HFFc6 (cell line): ENCODE results near the gene CHRNB1. TPM values are rescaled to one million over a fixed set of nuclear protein-coding genes. Genes with fewer than 3 reads are reported as not detected.

Source experiments
- DNase-seq: peaks from one replicate; pipeline ENCODE4 v3.0.0-alpha.2; 2018
- H3K27ac Mint-ChIP-seq: 2 replicates; pipeline ENCODE4 v1.8.0; 2020; ENCODE audit warnings: mild to moderate bottlenecking, mixed read lengths
- H3K27me3 Mint-ChIP-seq: 2 replicates; pipeline ENCODE4 v1.8.0; 2021; ENCODE audit warnings: mild to moderate bottlenecking, moderate library complexity, mixed read lengths; ENCODE audit not compliant: insufficient read depth
- H3K36me3 Mint-ChIP-seq: 2 replicates; pipeline ENCODE4 v1.8.0; 2021; ENCODE audit warnings: low read depth, mixed read lengths
- H3K4me1 Mint-ChIP-seq: 2 replicates; pipeline ENCODE4 v1.8.0; 2020; ENCODE audit warnings: low read depth, mixed read lengths
- H3K4me3 Mint-ChIP-seq: 2 replicates; pipeline ENCODE4 v1.8.0; 2020; ENCODE audit warnings: mild to moderate bottlenecking, moderate library complexity, mixed read lengths
- H3K9me3 Mint-ChIP-seq: 2 replicates; pipeline ENCODE4 v1.8.0; 2020; ENCODE audit warnings: mild to moderate bottlenecking, mixed read lengths
- total RNA-seq, 6 experiments: library from RNA; stranded (reverse); fragmentation: NEBNext Ultra II Directional; extraction: Animal tissue kit (Norgen Biotek cat#: 25700); gene quantifications; 2 replicates in 1 of 6; 3 replicates in 5 of 6; pipeline ENCODE4 v1.2.3, GENCODE V29; 2021
- TF ChIP-seq, protein P1 (sequence below): fragments of 200-600 bp; sonication (generic); IDR thresholded peaks from 2 replicates; pipeline ENCODE4 v1.5.0; 2021; ENCODE audit warnings: antibody characterized with exemption, mild to moderate bottlenecking

The CHRNB1 gene
- total RNA-seq, 6 experiments from 2014 or later, result 2.0 to 2.8 (median 2.4) TPM

- peaks cover 11% of the 10 kb centered on the region for H3K4me1 Mint-ChIP-seq
- H3K27me3 Mint-ChIP-seq, result peaks cover 2% of the 10 kb centered on the region; the same call in 1 of the 2 replicates
- TF ChIP-seq, protein P1, sequence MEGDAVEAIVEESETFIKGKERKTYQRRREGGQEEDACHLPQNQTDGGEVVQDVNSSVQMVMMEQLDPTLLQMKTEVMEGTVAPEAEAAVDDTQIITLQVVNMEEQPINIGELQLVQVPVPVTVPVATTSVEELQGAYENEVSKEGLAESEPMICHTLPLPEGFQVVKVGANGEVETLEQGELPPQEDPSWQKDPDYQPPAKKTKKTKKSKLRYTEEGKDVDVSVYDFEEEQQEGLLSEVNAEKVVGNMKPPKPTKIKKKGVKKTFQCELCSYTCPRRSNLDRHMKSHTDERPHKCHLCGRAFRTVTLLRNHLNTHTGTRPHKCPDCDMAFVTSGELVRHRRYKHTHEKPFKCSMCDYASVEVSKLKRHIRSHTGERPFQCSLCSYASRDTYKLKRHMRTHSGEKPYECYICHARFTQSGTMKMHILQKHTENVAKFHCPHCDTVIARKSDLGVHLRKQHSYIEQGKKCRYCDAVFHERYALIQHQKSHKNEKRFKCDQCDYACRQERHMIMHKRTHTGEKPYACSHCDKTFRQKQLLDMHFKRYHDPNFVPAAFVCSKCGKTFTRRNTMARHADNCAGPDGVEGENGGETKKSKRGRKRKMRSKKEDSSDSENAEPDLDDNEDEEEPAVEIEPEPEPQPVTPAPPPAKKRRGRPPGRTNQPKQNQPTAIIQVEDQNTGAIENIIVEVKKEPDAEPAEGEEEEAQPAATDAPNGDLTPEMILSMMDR, result no peak
- no peak for DNase-seq
- no peak overlapping the region for H3K27ac Mint-ChIP-seq
- peaks cover 16% of the 10 kb centered on the region for H3K36me3 Mint-ChIP-seq
- H3K9me3 Mint-ChIP-seq, result no peaks in the 10 kb centered on the region
- H3K4me3 Mint-ChIP-seq, result no peak overlapping the region
These were observed 17.9 kb downstream of the CHRNB1 start for GRCh38 chr17:7462474-7463371.

GRCh38 chr17:7463372-7463846 lies 18.5 kb downstream of the CHRNB1 start:
- no peak overlapping the region for H3K27ac Mint-ChIP-seq
- H3K27me3 Mint-ChIP-seq, result peaks cover 2% of the 10 kb centered on the region; the same call in 1 of the 2 replicates
- H3K9me3 Mint-ChIP-seq, result no peaks in the 10 kb centered on the region
- H3K4me3 Mint-ChIP-seq, result no peak overlapping the region
- no peak for DNase-seq
- peaks cover 16% of the 10 kb centered on the region for H3K36me3 Mint-ChIP-seq
- H3K4me1 Mint-ChIP-seq, result peaks cover 11% of the 10 kb centered on the region
- TF ChIP-seq, protein P1, result no peak

- no peak for DNase-seq
- Mint-ChIP-seq H3K4me3 (no peak overlapping the region), H3K36me3 (peaks cover 16% of the 10 kb centered on the region), H3K4me1 (peaks cover 11% of the 10 kb centered on the region), H3K9me3 (no peaks in the 10 kb centered on the region), H3K27me3 (peaks cover 2% of the 10 kb centered on the region; the same call in 1 of the 2 replicates), H3K27ac (no peak overlapping the region)
- TF ChIP-seq, protein P1, result no peak
These were observed 19.2 kb downstream of the CHRNB1 start for GRCh38 chr17:7464081-7464480.

- Mint-ChIP-seq H3K9me3 (no peaks in the 10 kb centered on the region), H3K36me3 (peaks cover 10% of the 10 kb centered on the region; the same call in 1 of the 2 replicates)
- DNase-seq, result no peak
These were observed 20.9 kb downstream of the CHRNB1 start for GRCh38 chr17:7465597-7466275.

DNA sequence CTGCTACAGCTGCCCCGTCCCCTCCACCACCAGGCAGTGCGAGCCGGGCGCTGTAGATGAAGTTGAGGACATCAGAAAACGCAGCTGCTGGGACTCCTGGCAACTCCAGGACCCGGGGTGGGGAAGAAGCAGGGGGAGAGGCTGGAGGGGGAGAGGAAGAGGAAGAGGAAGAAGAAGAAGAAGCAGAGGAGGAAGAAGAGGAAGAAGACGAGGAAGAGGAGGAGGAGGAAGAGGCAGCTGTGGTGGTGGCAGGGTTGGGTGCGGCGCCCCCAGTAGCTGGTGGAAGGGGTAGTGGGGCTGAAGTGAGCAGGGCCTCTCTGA lies 21.4 kb downstream of the CHRNB1 start:
- no peak for DNase-seq
- TF ChIP-seq, protein P1, result no peak
- peaks cover 6% of the 10 kb centered on the region; the same call in 1 of the 2 replicates for H3K36me3 Mint-ChIP-seq
- peaks cover 2% of the 10 kb centered on the region; the same call in 1 of the 2 replicates for H3K27me3 Mint-ChIP-seq
- H3K27ac Mint-ChIP-seq, result peak overlapping the region; percentile 69; the same call in 1 of the 2 replicates
- peaks cover 11% of the 10 kb centered on the region for H3K4me1 Mint-ChIP-seq
- no peak overlapping the region for H3K4me3 Mint-ChIP-seq
- H3K9me3 Mint-ChIP-seq, result no peaks in the 10 kb centered on the region

More at GRCh38 chr17:7465597-7466275, 20.9 kb downstream of the CHRNB1 start:
- Mint-ChIP-seq H3K27ac (no peak overlapping the region), H3K4me3 (no peak overlapping the region; the same call in 1 of the 2 replicates), H3K4me1 (peaks cover 11% of the 10 kb centered on the region), H3K27me3 (peaks cover 2% of the 10 kb centered on the region; the same call in 1 of the 2 replicates)
- TF ChIP-seq, protein P1, result no peak
